Activated naive CD4-positive, alpha-beta T cell treated with anti-CD3 and anti-CD28 coated beads, Interleukin-2, amount 50 U/mL, for 24 hours (primary cell): ENCODE measurements around the gene IPCEF1.
"Not testable (repeated sequence)": the region's sequence is repeated elsewhere in the genome, so short reads cannot be mapped to it uniquely, and the experiment has no call there.

Experiments
- H3K27ac Mint-ChIP-seq: one replicate; pipeline ENCODE4 v1.8.0; 2021; ENCODE audit warnings: mild to moderate bottlenecking, mixed read lengths
- H3K27me3 Mint-ChIP-seq: one replicate; pipeline ENCODE4 v1.8.0; 2021; ENCODE audit warnings: mixed read lengths
- H3K36me3 Mint-ChIP-seq: one replicate; pipeline ENCODE4 v1.8.0; 2021; ENCODE audit warnings: mixed read lengths
- H3K4me1 Mint-ChIP-seq: one replicate; pipeline ENCODE4 v1.8.0; 2021; ENCODE audit warnings: mixed read lengths
- H3K4me3 Mint-ChIP-seq: one replicate; pipeline ENCODE4 v1.8.0; 2021; ENCODE audit warnings: mild to moderate bottlenecking, mixed read lengths
- H3K9me3 Mint-ChIP-seq: one replicate; pipeline ENCODE4 v1.8.0; 2021; ENCODE audit warnings: mixed read lengths

IPCEF1 gene

DNA sequence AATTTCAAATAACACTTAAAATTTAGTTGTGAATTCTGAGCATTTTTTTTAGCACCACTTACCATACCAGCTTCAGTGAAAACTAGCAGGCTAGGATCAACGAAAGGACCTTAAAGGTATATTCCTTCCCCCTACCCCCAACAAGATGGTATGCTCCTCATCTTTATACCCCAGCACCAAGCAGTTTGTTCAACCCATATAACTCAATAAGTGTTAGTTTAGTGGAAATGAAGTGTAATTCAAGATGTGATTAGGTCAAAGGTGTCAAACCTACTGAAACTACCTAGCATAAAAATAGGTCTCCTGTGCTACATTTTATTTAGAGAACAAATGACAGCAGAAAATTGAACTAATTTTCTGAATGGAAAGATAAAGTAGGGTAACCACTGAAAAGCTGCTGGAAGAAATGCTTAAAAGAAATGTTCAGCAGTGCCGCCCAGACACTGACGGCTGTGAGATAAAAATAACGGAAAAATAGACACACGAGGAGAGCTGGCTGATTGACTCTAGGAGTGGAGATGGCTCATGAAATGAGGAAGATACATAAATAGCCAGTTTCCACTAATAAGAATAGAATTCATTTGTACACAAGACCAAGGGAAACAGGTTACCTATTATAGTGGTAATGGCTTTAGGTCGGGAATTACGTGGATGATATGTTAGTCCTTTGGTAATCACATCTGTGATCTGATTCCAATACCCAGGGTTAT, 94.8 kb downstream of the IPCEF1 start:
- Mint-ChIP-seq H3K9me3 (no peaks in the 10 kb centered on the region), H3K36me3 (peaks cover 3% of the 10 kb centered on the region), H3K4me3 (no peak overlapping the region), H3K27me3 (no peaks in the 10 kb centered on the region), H3K4me1 (peaks cover 31% of the 10 kb centered on the region), H3K27ac (no peak overlapping the region)

DNA sequence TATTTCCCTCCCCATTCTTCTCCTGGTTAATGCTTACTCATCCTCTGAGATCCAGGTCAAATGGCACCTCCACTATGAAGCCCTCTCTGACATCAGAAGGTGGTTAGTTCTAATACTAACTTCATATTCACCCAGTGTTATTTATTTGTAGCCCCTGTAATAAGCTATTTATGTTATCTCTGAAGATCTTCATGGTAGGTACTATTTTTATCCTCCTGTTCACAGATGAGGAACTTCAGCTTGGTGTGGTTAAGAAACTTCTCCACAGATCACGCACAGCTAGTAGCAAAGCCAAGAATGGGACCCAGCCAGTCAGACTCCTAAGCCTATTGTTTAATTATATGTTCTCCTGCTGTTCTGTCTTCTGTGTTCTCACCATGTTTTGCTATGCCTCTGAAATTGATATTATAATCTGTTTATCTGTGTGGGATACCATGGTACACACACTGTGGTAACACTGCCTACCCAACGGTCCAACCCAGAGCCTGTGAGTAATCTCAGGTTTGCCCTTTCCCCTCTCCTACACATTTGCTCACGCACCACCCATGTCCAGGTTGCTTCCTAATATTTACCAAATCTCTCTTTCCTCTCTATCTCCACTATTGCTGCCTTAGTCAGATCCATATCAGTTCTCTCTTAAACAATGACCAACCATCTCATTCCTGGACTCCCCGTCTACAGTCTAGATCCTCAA, 98.4 kb downstream of the IPCEF1 start:
- Mint-ChIP-seq H3K27me3 (no peaks in the 10 kb centered on the region), H3K4me1 (peaks cover 37% of the 10 kb centered on the region), H3K27ac (peak overlapping the region; percentile 15), H3K9me3 (peaks cover 11% of the 10 kb centered on the region), H3K36me3 (peaks cover 16% of the 10 kb centered on the region), H3K4me3 (no peak overlapping the region)

DNA sequence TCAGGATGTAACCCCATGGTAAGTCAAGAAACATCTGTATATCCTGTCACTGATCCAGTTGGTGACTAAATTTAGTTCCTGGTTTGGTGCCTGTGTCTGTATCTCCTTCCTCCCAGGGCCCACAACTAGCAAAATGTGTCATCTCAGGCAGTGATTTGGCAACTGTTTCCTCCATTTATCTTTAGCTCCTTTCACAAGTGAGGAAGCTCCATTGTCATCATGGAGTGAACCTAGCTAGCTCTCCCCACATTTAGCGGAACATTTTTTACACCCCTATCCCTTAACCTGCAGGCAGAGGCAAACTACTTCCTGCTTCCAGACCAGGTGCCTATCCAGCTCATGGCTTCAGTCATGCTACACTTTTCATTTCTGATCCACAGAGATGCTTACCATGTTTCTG, 99.5 kb downstream of the IPCEF1 start:
- H3K27ac Mint-ChIP-seq: no peak overlapping the region
- peaks cover 11% of the 10 kb centered on the region for H3K9me3 Mint-ChIP-seq
- no peak overlapping the region for H3K4me3 Mint-ChIP-seq
- no peaks in the 10 kb centered on the region for H3K27me3 Mint-ChIP-seq
- H3K4me1 Mint-ChIP-seq: peaks cover 49% of the 10 kb centered on the region
- H3K36me3 Mint-ChIP-seq: peaks cover 16% of the 10 kb centered on the region

DNA sequence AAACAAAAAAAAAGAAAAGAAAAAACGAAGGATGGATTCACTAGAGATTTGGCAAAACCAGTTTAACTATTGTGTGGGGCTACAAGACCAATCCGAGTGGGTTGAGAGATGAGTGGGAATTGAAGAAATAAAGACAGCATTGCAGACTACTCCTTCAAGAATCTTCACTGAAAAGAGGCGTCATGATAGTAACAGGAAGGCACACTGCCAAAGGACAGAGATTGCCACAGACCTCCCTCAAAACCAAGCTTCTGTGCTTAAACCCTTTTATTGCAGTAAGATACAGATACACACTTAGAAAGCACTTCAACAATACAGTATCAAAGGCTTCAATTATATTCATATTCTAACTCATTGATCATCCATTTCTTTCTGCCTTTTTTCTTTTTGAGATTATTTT, 103.9 kb downstream of the IPCEF1 start:
- Mint-ChIP-seq H3K27ac (peak overlapping the region; percentile 56), H3K4me1 (peaks cover 78% of the 10 kb centered on the region), H3K4me3 (no peak overlapping the region), H3K27me3 (no peaks in the 10 kb centered on the region), H3K36me3 (peaks cover 16% of the 10 kb centered on the region), H3K9me3 (peaks cover 11% of the 10 kb centered on the region)

DNA sequence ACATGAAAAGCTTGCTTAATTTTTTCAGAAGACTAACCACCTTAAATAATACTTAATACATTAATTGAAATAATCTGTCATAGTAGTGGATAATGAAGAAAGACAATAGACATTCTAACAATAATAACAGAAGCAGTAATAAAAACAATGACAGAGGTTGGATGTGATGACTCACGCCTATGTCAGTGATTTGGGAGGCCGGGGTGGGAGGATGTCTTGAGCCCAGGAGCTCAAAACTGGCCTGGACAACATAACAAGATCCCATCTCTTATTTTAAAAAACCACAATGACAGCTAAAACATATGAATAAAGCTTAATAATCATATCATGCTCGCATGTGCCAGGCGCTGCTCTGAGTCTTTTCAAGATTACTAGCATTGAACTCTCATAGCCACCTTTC, 105.5 kb downstream of the IPCEF1 start:
- H3K9me3 Mint-ChIP-seq: peaks cover 7% of the 10 kb centered on the region

DNA sequence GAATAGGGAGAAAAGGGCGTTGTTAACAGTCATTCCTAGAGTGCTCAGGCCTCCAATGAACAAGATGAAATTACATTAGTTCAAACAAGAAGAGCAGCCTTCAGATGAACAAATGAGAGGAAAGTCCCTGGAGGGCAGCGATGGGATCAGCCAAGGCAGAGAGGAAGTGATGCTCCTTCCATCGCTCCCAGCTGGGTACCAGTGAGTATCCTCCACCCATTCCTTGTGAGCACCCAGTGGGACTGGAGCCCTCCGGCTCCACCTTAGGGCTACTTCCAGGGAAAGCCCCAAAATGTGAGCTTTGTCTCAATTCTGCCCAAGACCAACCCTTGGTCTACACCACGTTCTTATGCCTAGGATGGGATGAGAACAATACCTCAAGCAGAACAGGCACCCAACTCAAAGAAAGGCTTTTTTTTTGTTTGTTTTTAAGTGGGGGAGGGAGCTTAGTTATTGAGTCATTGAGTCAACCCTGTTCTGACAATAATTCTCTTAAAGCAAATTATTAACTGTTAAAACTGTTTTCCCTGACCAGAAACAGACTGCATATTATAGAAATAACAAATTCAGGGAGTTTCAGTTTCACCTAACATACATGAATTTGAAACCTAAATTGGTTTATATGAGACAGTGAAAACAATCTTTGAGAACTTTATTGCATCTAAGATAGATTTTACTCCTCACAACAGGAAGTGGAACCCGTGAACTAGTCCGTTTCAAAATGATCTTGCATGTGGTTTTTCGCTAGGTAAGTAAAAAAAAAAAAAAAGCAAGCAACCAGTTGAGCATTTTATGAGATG, 106.9 kb downstream of the IPCEF1 start:
- Mint-ChIP-seq H3K36me3 (peaks cover 6% of the 10 kb centered on the region), H3K9me3 (no peaks in the 10 kb centered on the region), H3K4me1 (peaks cover 84% of the 10 kb centered on the region), H3K4me3 (peak overlapping the region; percentile 80), H3K27me3 (no peaks in the 10 kb centered on the region), H3K27ac (peak overlapping the region; percentile 89)

More for the DNA sequence above, 105.5 kb downstream of the IPCEF1 start:
- Mint-ChIP-seq H3K36me3 (peaks cover 15% of the 10 kb centered on the region), H3K27ac (peak overlapping the region; percentile 64), H3K27me3 (no peaks in the 10 kb centered on the region), H3K4me3 (peak overlapping the region; percentile 31), H3K4me1 (peaks cover 78% of the 10 kb centered on the region)

DNA sequence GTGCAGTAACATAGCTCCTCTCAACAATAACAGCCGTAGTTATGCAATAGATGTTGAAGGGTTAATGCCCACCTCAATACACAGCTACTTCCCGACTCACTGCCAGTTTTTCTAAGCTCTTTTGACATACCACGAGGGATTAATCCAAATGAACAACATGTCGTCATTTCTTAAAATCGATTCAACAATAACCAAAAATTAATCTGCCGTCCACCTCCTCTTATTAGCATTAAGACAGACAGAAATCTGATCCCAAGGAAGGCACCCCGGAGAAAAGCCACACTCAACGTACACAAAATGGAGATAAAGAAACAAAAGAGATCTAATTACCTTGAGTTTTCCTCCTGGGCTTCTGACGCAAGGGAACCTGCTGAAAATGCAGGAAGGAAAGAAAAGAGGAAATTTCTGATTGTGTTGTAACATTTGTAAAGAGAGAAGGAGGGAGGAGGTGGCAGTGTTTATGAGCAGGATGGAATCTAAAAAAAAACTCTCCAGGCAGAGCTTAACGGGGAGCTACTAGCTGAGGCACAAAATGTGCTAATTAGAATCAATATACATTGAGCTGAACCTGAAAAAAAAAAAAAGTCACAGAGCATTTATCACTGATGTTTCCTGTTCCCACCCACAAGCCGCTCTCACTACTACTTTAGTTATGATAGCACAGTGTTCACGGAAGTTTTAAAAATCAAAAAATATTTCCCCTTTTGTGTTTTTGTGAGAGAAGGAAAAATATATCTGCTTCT, 109.3 kb downstream of the IPCEF1 start:
- Mint-ChIP-seq H3K27ac (peak overlapping the region; percentile 98), H3K4me1 (peaks cover 88% of the 10 kb centered on the region), H3K36me3 (peaks cover 11% of the 10 kb centered on the region), H3K9me3 (peaks cover 9% of the 10 kb centered on the region), H3K27me3 (no peaks in the 10 kb centered on the region), H3K4me3 (peak overlapping the region; percentile 95)

DNA sequence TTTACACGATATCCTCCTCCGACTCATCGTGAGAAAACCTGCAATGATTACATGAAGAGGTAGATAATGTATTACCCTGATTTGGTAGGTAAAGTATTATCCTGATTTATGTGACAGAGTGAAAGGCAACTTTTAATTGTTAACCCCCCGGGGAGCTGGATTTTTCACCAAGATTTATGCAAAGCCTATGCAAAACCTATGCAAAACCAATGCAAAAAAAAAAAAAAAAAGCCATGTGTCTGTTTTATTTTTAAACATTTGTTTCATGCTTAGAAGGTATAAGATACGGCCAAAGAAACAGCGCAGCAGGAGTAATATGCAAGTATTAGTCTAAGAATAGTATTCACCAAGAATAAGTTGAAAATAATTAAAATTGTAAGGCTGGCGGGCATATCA, 109.9 kb downstream of the IPCEF1 start:
- Mint-ChIP-seq H3K4me1 (peaks cover 88% of the 10 kb centered on the region), H3K4me3 (peak overlapping the region; percentile 95), H3K27me3 (no peaks in the 10 kb centered on the region), H3K36me3 (peaks cover 11% of the 10 kb centered on the region), H3K27ac (peak overlapping the region; percentile 98), H3K9me3 (peaks cover 9% of the 10 kb centered on the region)

DNA sequence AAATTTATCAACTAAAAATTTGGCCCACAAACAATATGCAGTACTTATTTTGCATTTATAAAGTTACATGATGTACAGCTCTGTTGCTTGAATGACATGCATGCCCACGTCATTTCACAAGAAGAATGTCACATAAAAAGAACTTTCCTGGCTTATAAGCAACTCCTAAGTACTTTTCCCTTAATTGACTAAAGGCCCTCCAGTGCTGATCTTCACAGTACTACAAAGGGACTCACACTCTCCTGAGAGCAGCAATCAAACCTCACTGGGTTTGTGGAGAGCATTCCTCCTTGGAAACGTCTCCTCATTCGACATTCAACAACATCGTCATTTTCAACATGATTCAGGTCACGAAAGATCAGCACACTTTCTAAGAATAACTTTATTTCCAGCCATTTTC, 111.1 kb downstream of the IPCEF1 start:
- peak overlapping the region; percentile 98 for H3K27ac Mint-ChIP-seq
- H3K4me3 Mint-ChIP-seq: peak overlapping the region; percentile 95
- H3K27me3 Mint-ChIP-seq: no peaks in the 10 kb centered on the region
- H3K4me1 Mint-ChIP-seq: peaks cover 88% of the 10 kb centered on the region
- peaks cover 14% of the 10 kb centered on the region for H3K36me3 Mint-ChIP-seq
- peaks cover 9% of the 10 kb centered on the region for H3K9me3 Mint-ChIP-seq

DNA sequence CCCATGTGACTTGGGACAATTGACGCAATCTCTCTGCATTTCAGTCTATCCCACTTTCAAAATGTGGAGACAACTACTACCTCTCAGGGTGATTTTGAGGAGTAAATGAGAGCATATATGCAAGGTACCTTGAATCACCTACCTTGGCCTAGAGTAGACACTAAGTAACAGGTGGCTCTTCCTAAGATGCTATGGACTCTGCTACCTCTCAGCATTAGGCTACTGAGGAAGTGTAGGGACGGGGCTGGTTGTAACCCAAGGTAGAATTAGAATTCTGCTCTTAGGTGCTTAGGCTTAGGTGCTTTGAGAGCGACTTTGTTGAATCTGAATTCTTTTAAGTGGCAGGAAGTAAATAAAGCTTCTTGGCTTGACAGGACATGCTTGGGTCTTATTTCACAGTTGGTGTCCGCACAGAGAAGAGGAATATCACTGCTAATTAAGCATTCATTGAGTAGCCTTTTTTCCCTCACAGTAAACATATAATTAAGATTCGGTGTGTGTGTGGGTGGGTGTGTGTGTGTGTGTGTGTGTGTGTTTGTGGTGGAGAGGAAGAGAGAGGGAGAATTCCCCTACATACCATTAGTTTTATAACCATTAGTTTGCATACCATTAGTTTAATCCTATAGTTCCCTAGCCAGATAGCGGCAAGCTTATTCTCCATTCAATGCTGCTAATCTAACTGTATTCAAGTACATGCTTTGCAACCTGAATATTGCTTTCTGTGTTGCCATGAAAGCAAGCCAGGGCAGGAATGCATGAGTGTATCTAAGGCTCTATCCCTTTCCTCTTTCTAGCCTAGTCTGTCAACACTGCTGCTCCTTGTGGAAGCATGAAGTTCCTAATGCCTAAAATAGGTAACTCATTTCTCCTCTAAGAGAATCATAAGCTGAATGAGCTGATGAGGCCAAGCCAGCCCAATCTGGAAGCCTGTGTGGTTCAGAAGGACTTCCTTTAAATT, 112.5 kb downstream of the IPCEF1 start:
- H3K4me3 Mint-ChIP-seq: peak overlapping the region; percentile 95
- peaks cover 14% of the 10 kb centered on the region for H3K36me3 Mint-ChIP-seq
- H3K9me3 Mint-ChIP-seq: peaks cover 9% of the 10 kb centered on the region
- no peaks in the 10 kb centered on the region for H3K27me3 Mint-ChIP-seq
- peak overlapping the region; percentile 98 for H3K27ac Mint-ChIP-seq
- peaks cover 88% of the 10 kb centered on the region for H3K4me1 Mint-ChIP-seq

DNA sequence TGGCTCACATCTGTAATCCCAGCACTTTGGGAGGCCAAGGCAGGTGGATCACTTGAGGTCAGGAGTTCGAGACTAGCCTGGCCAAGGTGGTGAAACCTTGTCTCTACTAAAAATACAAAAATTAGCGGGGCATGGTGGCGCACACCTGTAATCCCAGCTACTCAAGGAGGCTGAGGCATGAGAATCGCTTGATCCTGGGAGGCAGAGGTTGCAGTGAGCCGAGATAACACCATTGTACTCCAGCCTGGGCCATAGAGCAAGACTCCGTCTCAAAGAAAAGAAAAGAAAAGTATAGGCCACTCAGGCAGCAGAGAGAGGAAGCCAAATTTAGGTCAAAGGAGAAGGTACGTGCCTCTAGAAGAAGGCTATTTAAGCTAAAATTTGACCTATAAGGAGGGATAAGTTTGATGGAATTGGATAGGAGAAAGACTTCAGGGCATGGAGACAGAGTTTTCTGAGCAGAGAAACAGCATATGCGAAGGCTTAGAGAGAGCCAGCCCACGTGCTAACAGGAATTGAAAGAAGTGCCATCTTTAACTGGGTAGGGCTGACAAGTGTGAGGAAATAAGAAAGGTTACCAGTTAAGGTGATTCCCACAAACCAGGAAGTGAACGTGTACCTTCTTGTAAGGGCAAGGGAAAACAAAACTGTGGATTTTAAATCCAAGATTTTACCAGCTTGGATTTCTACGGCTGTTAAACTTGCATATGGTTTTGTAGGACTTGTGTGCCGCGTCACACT, 113.8 kb downstream of the IPCEF1 start:
- peak overlapping the region; percentile 98 for H3K27ac Mint-ChIP-seq
- no peaks in the 10 kb centered on the region for H3K27me3 Mint-ChIP-seq
- H3K36me3 Mint-ChIP-seq: peaks cover 16% of the 10 kb centered on the region
- peaks cover 9% of the 10 kb centered on the region for H3K9me3 Mint-ChIP-seq
- peaks cover 84% of the 10 kb centered on the region for H3K4me1 Mint-ChIP-seq
- H3K4me3 Mint-ChIP-seq: peak overlapping the region; percentile 95

DNA sequence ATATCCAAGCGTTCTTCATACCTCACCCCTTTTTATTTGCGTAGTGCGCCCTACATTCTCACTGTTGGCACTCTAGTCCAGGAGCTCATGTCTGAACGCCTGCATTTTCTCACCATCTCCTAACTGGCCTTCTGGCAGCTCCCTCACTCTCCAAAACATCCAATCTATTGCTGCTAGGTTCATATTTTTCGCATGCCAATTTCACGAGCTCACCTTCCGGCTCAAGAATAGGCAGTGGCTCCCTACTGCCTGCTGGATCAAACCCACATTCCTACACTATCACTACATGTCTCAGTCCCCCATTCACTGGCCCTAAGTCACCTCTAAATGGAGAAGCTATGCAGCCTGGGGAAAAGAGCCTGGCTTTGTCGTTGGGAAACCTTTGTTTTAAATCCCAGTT, 115.0 kb downstream of the IPCEF1 start:
- H3K4me3 Mint-ChIP-seq: peak overlapping the region; percentile 60
- H3K27ac Mint-ChIP-seq: peak overlapping the region; percentile 98
- peaks cover 15% of the 10 kb centered on the region for H3K36me3 Mint-ChIP-seq
- peaks cover 84% of the 10 kb centered on the region for H3K4me1 Mint-ChIP-seq
- H3K9me3 Mint-ChIP-seq: peaks cover 9% of the 10 kb centered on the region
- H3K27me3 Mint-ChIP-seq: no peaks in the 10 kb centered on the region

DNA sequence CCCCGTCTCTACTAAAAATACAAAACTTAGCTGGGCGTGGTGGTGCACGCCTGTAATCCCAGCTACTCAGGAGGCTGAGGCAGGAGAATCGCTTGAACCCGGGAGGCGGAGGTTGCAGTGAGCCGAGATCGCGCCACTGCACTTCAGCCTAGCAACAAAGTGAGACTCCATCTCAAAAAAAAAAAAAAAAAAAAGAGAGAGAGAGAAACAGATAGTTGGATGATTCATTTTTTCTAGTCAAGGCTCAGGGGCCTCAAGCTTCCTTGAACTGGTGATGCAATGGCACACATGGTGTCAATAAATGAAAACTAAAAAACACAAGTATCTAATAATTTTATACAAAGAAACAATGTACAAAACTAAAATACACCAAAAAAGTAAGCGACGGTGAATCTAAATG, 115.5 kb downstream of the IPCEF1 start:
- Mint-ChIP-seq H3K36me3 (peaks cover 15% of the 10 kb centered on the region), H3K4me3 (peak overlapping the region; percentile 60), H3K4me1 (peaks cover 87% of the 10 kb centered on the region), H3K27ac (peak overlapping the region; percentile 98)
- not testable (repeated sequence) for H3K9me3 Mint-ChIP-seq, H3K27me3 Mint-ChIP-seq

DNA sequence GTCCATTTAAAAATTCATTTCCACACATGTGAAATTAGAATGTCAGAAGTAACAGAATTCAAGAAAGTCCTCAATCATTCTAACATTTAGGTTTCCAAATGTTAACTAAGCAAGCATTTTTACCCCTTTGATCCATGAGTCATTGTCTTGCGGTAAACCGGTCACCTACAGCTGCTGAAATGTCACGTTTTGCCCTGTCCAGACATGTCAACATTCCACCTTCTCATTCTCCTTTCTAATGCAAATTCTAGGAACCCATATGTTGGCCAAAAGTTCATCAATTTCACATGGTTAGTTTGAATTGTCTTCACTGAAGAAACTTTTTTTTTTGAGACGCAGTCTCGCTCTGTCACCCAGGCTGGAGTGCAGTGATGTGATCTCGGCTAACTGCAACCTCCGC, 117.2 kb downstream of the IPCEF1 start:
- Mint-ChIP-seq H3K4me3 (peak overlapping the region; percentile 58), H3K27me3 (no peaks in the 10 kb centered on the region), H3K27ac (peak overlapping the region; percentile 68), H3K9me3 (peaks cover 9% of the 10 kb centered on the region), H3K36me3 (peaks cover 19% of the 10 kb centered on the region), H3K4me1 (peaks cover 90% of the 10 kb centered on the region)
